HG02623 (cell line): ENCODE measurements around the gene OTOF.

ENCODE experiments used
- ATAC-seq: cut with Tn5 transposase; IDR thresholded peaks from one replicate; pipeline ENCODE4 v1.9.1; 2021; ENCODE audit warnings: moderate library complexity; ENCODE audit not compliant: unreplicated experiment

Gene OTOF

GRCh38 chr2:26466662-26467310 is 11.1 kb downstream of the OTOF start:
- ATAC-seq: no peak

- ATAC-seq: no peak
Measured at GRCh38 chr2:26465981-26466471, 11.9 kb downstream of the OTOF start.

- no peak for ATAC-seq
Measured at GRCh38 chr2:26465266-26465925, 12.5 kb downstream of the OTOF start.

GRCh38 chr2:26464390-26465265 is 13.3 kb downstream of the OTOF start:
- no peak for ATAC-seq

GRCh38 chr2:26463244-26464192 is 14.4 kb downstream of the OTOF start:
- ATAC-seq: no peak

- ATAC-seq: no peak
Measured at GRCh38 chr2:26462511-26463243, 15.2 kb downstream of the OTOF start.

- no peak for ATAC-seq
Measured at GRCh38 chr2:26462100-26462499, 15.8 kb downstream of the OTOF start.

GRCh38 chr2:26461601-26462023 is 16.3 kb downstream of the OTOF start:
- no peak for ATAC-seq

GRCh38 chr2:26460613-26461031 is 17.3 kb downstream of the OTOF start:
- ATAC-seq: no peak

GRCh38 chr2:26459991-26460612 is 17.8 kb downstream of the OTOF start:
- ATAC-seq: no peak

- no peak for ATAC-seq
Measured at GRCh38 chr2:26458365-26459042, 19.4 kb downstream of the OTOF start.

GRCh38 chr2:26457695-26458364 is 20.1 kb downstream of the OTOF start:
- no peak for ATAC-seq

GRCh38 chr2:26457251-26457666 is 20.7 kb downstream of the OTOF start:
- ATAC-seq: no peak

GRCh38 chr2:26456440-26457250 is 21.3 kb downstream of the OTOF start:
- no peak for ATAC-seq

- no peak for ATAC-seq
Measured at GRCh38 chr2:26455670-26456439, 22.1 kb downstream of the OTOF start.

GRCh38 chr2:26455037-26455669 is 22.8 kb downstream of the OTOF start:
- no peak for ATAC-seq
